Adrenal gland (tissue), 5 donors: ENCODE results near the gene PSORS1C1.

Experiments used
- CTCF ChIP-seq, 6 experiments: fragments of 450-650 bp in 4 of 6; fragments of 200-600 bp in 2 of 6; sonication (generic) in 1 of 6; IDR thresholded peaks; 1 replicate in 5 of 6; 2 replicates in 1 of 6; pipeline versions ENCODE4 v1.5.1 to v1.8.0; 2016 to 2021; ENCODE audit warnings: antibody characterized with exemption in 6 of 6, mild to moderate bottlenecking in 2 of 6, moderate library complexity in 1 of 6
- POLR2A ChIP-seq, 2 donors: fragments of 450-650 bp; IDR thresholded peaks; one replicate each; pipeline ENCODE4 v1.6.1; 2017; ENCODE audit warnings: antibody characterized with exemption in 2 of 2, mild to moderate bottlenecking in 2 of 2, moderate library complexity in 1 of 2
- donor health status: DM: no; HTN: no; CAD: no.

- TF ChIP-seq CTCF (IDR thresholded peaks at IDR 0.05) (no peak), POLR2A (IDR thresholded peaks at IDR 0.05) (no peak)
Observed at GRCh38 chr6:31086788-31087440, 27.7 kb upstream of the PSORS1C1 start.
